GM18858 (cell line): Measurements from ENCODE around the gene ZNF117.
"Not testable (repeated sequence)": the region's sequence is repeated elsewhere in the genome, so short reads cannot be mapped to it uniquely, and the experiment has no call there.

ENCODE experiments used
- ATAC-seq: cut with Tn5 transposase; IDR thresholded peaks from one replicate; pipeline ENCODE4 v1.9.1; 2021; ENCODE audit not compliant: unreplicated experiment

ZNF117 gene

DNA sequence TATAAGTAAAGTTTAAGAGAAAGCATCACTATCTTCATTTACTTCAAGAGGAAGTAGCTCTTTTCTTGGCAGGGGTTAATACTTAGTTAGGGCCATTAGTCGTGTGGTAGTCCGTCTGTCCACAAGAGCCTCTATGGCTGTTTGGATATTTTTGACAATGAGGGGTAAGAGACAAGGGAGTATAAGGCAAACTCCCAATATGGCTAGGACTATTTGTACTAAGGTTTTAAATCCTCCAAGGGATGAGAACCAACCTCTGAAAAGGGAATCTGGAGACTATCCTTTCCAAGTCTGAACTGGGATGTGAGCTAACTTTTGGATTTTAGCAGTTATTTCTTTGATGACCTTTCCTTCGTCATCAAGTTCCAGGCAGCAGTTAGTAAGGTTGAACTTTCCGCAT lies at the start of gene ZNF117:
ZNF117 (minus strand) TSS at position 101 of the 400 bp plus-strand sequence.
- no peak for ATAC-seq

DNA sequence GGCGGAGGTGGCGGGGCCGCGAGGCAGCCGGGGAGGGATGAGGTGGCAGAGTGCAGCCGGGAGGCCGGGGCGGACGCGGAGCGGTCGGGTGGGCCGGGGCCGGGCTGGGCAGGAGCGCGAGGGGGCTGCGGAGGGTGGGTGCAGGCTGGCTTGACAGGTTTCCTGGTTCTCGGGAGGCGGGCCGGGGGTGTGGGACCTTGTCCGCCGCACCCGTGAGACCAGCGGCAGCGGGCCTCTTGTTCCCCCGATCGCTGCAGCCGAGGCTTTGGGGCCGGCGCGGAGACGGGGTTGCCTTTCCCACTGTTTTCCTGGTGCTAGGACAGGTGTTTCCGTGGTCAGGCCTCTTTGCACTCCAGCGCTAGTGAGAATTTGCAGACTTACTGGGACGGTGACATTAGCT lies 47.9 kb upstream of the ZNF117 start:
- peak; percentile 5 for ATAC-seq

DNA sequence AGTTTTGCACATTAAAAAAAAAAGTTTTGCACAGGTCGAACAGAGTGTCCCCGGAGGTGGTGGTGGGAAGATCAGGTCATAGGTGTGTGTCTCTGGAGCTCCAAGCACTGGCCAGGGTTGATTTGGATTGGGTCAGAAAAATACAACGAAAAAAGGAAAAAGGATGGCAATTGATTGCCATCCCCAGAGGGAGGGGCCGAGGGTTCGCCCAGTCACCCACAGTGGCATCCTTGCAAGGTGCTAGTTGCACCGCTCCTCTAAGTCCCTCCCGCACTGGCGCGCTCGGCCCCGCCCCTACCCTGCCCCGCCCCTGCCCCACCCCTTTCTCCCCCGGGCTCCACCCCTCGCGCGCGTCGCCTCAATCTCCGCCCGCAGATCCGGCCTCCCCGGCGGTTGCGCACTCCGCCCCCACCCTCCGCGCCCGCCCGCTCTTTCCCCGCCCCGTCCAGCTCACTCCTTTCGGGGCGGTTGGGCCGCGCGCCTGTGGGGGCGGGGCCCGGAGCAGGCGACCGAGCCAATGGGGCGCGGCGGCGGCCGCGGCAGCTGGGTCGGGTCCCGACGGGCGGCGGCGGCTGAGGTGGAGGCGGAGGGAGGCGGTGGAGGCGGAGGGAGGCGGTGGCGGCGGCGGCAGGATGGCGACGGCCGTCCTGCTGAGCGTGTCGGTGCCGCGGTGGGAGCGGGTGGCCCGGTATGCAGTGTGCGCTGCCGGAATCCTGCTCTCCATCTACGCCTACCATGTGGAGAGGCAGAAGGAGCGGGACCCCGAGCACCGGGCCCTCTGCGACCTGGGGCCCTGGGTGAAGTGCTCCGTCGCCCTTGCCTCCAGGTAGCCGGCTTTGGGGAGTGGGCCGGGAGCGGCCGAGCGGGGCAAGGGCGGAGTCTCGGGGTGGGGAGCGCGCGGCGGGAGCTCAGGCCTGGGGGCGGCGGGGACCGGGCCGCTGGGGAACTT lies 47.2 kb upstream of the ZNF117 start:
- ATAC-seq, result peak; percentile 72

DNA sequence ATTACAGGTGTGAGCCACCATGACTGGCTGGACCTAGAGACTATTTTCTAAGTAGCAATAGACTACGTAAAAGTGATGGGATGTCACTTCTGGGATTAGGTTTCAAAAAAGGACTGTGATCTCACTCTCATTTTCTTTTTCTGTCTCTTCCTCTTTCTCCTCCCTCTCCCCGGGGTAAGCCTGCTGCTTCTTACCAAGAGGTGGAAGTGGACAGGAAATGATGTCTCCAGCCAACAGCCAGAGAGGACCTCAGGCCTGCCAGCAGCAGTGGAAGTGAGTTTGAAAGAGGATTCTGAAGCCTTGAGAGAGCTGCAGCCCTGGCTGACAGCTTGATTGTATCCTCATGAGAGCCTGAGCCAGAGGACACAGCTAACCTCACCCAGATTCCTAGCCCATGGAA lies 45.7 kb upstream of the ZNF117 start:
- ATAC-seq, result not testable (repeated sequence)

DNA sequence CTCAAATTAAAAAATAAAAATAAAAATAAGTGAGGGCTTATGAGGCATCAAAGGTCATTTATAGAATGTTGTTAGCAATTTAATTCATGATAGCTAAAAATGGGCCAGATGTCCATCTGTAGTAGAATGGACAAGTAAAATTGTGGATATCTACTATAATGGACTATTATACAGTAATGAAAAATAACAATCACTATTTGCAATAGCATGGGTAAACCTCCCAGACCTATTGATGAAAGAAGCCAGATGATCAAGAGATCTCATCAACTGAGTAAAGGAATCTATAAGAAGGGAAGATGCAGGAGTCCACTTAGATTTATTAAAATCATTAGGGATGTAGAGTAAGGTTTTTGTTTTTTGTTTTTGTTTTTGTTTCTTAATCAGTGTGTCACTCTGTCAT lies 44.6 kb upstream of the ZNF117 start:
- not testable (repeated sequence) for ATAC-seq

DNA sequence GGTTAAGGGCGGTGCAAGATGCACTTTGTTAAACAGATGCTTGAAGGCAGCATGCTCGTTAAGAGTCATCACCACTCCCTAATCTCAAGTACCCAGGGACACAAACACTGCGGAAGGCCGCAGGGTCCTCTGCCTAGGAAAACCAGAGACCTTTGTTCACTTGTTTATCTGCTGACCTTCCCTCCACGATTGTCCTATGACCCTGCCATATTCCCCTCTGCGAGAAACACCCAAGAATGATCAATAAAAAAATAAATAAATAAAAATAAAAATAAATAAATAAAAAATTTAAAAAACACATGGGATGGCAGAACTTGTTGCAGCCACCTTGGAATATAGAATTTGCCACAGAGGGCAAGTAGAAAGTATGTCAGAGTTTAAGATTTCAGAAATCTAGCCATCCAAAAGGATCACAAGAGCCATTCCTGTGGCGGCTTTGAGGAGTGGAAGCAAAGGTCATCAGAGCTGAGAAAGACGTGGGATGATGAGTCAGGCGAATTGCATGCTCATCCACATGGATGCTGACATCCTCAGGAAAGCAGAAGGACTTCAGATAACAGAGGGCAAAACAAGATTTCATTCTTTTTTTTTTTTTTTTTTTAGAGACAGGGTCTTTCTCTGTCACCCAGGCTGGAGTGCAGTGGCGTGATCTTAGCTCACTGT lies 43.4 kb upstream of the ZNF117 start:
- not testable (repeated sequence) for ATAC-seq

DNA sequence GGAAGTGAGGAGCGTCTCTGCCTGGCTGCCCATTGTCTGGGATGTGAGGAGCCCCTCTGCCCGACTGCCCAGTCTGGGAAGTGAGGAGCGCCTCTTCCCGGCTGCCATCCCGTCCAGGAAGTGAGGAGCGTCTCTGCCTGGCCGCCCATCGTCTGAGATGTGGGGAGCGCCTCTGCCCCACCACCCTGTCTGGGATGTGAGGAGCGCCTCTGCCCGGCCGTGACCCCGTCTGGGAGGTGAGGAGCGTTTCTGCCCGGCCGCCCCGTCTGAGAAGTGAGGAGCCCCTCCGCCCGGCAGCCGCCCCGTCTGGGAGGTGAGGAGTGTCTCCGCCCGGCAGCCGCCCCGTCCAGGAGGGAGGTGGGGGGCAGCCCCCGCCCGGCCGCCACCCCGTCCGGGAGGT lies 42.6 kb upstream of the ZNF117 start:
- ATAC-seq, result not testable (repeated sequence)

DNA sequence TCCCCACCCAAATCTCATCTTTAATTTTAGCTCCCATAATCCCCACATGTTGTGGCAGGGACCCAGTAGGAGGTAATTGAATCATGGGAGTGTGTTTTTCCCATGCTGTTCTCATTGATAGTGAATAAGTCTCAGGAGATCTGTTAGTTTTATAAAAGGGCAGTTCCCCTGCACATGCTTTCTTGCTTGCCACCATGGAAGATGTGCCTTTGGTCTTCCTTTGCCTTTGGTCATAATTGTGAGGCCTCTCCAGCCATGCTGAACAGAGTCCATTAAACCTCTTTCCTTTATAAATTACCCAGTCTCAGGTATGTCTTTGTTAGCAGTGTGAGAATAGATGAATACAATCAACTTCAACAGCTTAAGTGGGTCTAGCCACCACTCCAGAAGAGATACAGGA lies 34.2 kb upstream of the ZNF117 start:
- ATAC-seq, result not testable (repeated sequence)

DNA sequence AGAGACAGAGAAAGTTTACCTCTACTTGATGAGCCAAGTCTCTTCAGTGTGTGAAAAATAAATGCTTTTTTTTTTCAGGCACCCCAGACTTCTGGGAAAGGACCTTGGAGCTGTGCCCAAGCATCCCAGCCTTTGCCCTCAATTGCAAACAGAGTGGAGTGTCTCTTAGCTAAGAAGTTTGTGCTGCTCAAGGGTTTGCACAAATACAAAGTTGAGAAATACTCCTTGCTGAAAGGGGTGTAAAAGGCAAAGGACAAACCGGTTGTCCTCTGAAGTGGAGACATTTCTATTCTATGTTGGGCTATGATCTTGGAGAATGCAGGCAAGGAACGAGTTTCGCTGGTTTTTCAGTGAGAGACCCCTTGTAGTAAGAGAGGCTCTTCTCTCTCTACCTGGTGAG lies 30.1 kb upstream of the ZNF117 start:
- not testable (repeated sequence) for ATAC-seq

DNA sequence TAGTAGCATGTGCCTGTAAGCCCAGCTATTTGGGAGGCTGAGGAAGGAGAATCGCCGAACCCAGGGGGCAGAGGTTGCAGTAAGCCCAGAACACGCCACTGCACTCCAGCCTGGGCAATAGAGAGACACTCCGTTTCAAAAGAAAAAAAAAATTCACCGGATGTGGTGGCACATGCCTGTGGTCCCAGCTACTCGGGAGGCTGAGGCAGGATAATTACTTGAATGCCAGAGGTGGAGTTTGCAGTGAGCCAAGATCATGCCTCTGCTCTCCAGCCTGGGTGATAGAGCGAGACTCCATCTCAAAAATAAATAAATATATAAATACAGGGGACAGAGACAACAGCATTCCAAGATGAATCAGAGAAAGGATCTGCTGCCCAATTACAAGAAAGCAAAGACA lies 19.0 kb upstream of the ZNF117 start:
- not testable (repeated sequence) for ATAC-seq

DNA sequence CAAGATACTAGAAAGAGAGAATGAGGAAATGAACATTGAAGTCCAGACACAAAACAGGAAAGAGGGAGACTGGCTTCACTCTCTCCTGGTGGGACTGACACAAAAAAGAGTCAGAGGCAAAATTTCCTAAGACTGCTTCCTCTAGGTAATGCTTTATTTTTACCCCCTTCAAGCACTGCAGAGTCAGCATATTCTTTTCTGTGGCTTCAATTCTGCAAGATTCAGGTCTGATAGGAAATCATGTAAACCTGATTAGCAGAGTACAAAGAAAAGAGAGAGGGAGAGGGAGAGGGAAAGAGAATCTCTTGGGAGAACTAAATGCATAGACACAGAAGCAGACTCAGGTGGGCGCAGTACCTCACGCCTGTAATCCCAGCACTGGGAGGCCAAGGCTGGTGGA lies 18.6 kb upstream of the ZNF117 start:
- not testable (repeated sequence) for ATAC-seq

DNA sequence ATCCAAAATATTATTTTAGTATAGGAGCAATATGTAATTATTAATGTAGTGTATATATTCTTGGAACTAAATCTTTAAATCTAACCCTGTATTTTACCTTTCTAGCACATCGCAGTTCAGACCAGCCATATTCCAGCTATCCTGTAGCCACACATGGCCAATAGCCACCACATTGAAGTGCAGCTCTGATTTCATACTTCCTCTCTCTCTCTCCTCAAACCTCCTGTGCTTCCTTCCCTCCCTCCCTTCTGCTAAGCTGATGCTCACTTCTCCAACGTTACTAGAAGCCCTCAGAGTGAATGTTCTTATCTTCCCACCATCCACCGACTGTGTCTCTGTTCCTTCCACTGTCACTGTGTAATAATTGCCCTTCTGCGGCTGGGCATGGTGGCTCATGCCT lies 16.2 kb upstream of the ZNF117 start:
- not testable (repeated sequence) for ATAC-seq

DNA sequence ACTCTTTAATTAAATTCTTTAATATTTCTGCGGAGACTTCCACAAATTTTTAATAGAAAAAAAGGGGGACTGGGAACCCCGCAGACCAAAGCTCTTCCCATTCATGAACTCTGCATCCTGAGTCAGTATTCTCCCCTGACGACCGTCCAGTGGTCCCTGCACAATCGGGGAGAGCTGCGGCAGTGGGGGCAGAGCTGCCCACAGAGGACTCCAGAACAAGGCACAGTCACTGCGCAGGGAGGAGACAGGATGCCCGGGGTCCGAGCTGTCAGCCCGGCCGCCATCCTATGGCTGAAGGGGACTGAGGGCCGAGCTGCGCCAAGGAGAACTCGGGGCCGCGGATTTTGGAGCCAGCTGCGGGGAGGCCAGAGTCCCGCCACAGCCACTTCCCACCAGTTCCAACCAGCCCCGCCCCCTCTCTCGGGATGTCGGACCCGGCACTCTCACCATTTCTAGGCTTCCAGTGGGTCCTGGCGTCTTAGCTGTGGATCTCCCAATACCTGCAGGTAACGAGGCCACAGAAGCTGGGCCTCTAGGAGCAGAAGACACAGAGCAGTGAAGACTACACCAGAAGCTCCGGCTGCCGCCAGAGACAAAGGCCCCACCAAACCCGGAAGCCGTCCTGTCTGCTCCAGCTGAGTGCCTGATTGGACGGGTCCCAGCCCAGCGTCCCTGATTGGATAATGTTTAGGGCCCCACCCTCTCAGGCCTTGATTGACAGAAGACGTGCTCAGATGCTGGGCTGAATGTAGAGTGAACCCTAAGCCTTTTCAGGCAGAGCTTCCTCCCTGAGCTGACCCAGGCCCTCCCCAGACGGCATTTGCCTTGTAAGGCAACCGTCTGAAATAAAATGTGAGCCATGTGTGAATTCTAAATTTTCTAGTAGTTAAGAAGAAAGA lies 15.5 kb upstream of the ZNF117 start, which contains the start of gene ERV3-1:
ERV3-1 (minus strand) TSS at position 594 of the 899 bp plus-strand sequence. CDS start 13,661 bp downstream, outside the sequence.
- peak; percentile 100 for ATAC-seq

DNA sequence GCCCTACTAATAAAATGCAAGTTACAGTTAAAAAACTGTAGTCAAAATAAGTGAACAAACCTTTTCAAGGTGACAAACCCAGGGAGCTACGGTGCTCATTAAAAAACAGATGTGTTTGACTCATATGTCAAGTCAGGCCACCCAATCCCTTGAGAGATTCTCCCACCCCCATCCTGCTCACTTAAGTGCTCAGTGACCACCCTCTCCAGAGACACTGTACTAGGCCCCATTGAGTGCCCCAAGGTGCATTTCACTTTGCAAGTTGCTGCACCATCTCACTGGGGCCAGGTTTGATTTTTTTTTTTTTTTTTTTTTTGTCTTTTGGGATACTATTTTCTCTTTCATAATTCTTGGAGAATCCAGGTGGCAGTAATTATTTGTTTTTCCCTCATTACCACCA lies 13.7 kb upstream of the ZNF117 start:
- no peak for ATAC-seq

DNA sequence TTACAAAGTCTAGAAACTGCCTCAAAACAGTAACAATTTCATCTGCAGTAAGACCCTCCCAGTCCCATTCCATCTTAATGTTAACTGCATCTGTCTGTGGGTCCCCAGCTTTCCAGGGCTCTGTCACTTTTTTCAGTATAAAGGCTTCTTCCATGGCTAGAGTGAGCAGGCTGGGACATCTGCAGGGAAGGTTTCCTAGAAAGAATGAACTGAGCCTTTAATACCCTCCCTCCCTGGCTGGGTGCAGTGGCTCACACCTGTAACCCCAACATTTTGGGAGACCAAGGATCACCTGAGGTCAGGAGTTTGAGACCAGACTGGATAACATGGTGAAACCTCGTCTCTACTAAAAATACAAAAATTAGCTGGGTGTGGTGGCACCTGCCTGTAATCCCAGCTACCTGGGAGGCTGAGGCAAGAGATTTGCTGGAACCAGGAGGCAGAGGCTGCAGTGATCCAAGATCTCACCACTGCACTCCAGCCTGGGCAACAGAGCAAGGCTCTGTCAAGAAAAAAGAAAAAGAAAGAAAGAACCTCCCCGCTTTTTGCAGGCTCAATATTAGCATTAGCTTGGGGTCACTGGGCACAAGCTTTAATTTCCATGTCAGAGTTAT lies 12.2 kb upstream of the ZNF117 start:
- no peak for ATAC-seq

DNA sequence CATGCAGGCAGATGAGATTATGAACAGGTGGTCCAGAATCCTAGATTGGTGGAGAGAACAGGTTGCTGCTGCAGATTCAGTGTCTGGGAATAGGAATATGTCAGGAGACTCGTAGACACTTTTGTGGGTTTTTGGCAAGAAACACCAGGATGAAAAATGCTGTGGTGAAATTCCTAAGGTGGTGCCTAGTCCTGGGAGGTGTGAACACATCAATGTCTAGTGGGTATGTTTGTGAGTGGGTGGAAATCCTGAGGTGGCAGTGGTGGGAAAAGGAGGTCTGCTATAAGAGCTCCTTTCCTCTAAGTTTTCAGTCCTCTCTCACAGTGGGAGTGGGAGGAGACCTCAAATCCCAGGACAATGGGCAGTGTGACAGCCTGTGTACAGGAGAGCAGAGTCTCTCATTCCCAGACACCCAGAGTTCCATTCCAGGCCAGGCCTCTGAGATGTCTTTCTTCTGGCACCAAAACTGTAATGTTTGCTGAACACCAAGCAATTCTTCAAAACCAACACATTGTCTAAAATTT lies 10.5 kb upstream of the ZNF117 start:
- ATAC-seq, result no peak

DNA sequence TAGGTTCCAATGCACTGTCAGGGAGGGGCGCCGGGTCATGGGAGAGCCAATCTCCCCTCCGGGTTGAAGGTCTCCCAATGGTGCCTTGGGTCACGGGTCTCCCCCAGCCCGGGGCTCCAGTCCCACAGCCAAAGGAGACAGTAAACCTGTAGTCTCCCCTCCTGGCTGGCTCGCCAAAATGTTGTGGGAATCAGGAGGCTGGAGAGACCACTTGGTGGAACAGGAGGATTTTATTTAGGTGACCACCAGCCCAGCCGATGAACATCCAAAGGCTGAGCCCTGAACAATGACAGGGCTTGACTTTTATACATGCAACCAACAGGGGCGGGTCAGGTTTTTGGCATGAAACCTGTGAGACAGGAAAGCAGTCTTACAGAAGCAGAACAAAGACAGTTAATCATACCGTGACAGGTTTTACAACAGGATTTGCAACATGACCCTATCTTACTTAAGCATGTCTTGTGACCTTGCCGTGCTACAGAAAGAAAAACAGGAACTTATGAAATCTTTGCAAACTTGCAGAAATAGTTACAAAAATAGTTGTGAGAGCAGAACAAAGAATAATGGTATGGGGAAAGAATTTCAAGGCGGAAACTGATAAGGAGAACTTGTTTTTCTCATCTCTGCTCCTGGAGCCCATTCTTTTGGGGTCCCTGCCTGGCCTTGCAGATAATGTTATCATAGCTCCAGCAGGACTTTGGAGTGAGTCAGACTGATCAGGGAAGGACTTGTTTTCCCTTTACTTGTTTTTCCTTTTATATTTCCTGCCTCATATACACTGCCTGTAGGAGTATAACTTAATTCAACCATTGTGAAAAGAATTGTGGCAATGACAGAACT lies 8.5 kb upstream of the ZNF117 start:
- peak; percentile 79 for ATAC-seq

DNA sequence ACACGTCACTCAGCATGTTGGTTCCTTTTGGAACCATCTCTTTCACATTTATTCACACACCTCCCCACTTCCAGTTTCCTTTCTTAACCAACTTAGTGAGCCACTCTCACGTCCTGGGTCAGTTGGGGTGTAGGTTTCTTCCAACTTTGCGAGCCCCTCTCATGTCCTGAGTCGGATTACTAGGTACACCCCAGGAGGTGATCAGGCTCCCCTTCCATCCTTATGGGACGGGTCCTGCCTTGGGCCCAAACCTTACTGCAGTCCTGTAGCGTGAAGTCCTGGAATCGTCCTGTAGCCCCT lies 8.0 kb upstream of the ZNF117 start:
- no peak for ATAC-seq

DNA sequence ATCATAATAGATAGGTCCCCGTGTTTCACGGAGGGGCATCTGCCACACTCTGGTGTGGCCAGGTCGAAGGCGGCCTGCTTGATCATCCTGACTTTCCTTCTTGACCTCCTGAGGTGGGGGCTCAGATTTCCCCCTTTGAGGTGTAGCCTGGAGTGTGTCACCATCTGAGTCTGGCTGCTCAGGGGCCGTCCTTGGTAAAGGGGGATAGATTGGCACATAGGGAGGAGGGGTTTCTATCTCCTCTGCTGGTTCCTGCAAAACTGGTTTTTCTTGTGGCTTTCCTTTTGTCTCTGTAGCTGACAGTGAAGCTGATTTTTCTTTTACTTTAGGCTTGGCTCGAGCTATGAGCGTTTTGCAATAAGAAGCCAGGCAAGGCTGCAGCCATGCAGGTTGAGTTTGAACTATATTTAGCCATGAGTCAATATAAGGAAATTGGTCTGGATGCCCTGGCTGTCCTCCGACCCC lies 7.1 kb upstream of the ZNF117 start:
- ATAC-seq, result no peak
